H1 (cell line): Measurements from ENCODE around the gene SS18L1. TPM values are rescaled to one million over a fixed set of nuclear protein-coding genes. Genes with fewer than 3 reads are reported as not detected.

Experiments
- CTCF ChIA-PET: fragments of 300-600 bp; sonication (Branson Sonifier 250); formaldehyde crosslinking; loops from one replicate; lab custom pipeline; 2021; ENCODE audit not compliant: partially characterized antibody; lab: Charles Lee
- POLR2A ChIA-PET: fragments of 300-600 bp; sonication (Branson Sonifier 250); formaldehyde crosslinking; loops from one replicate; lab custom pipeline; 2021; ENCODE audit warnings: inconsistent platforms; ENCODE audit not compliant: partially characterized antibody; lab: Charles Lee
- DNase-seq, 2 experiments: peaks; one replicate each; pipeline versions ENCODE4 v3.0.0 to v3.0.0-alpha.2; 2010 to 2022; ENCODE audit warnings: low spot score in 2 of 2, low read depth in 1 of 2, mixed read lengths in 1 of 2
- FAIRE-seq: peaks from 2 replicates; lab custom pipeline; 2011; peaks lifted over from hg19 to GRCh38; lab: Jason Lieb, UNC
- H2AFZ ChIP-seq: 2 replicates; pipeline ENCODE4 v1.8.1; 2012; ENCODE audit warnings: low read length, inconsistent platforms
- H2AK5ac ChIP-seq: 2 replicates; pipeline ENCODE4 v1.6.1; 2013; ENCODE audit warnings: low read depth, low read length
- H2BK120ac ChIP-seq: replicated peaks from 2 replicates; pipeline ENCODE3; 2013; ENCODE audit warnings: low read depth, low read length, inconsistent platforms
- H2BK12ac ChIP-seq: 2 replicates; pipeline ENCODE4 v1.6.1; 2013; ENCODE audit warnings: low read depth, low read length
- H2BK15ac ChIP-seq: 2 replicates; pipeline ENCODE4 v1.6.1; 2013; ENCODE audit warnings: low read length
- H2BK20ac ChIP-seq: 2 replicates; pipeline ENCODE4 v1.6.1; 2013; ENCODE audit warnings: low read length
- H2BK5ac ChIP-seq: 2 replicates; pipeline ENCODE4 v1.6.1; 2013; ENCODE audit warnings: low read depth, low read length
- H3K14ac ChIP-seq: 2 replicates; pipeline ENCODE4 v1.6.1; 2013; ENCODE audit warnings: inconsistent platforms; ENCODE audit not compliant: insufficient read length
- H3K18ac ChIP-seq: 2 replicates; pipeline ENCODE4 v1.6.1; 2013; ENCODE audit warnings: low read length; ENCODE audit errors: extremely low read depth
- H3K23ac ChIP-seq: 2 replicates; pipeline ENCODE4 v1.6.1; 2013; ENCODE audit warnings: inconsistent platforms; ENCODE audit not compliant: insufficient read length
- H3K23me2 ChIP-seq: 2 replicates; pipeline ENCODE4 v1.6.1; 2013; ENCODE audit warnings: low read depth, low read length
- H3K27ac ChIP-seq: 2 replicates; pipeline ENCODE4 v1.6.1; 2011; ENCODE audit warnings: low read depth, low read length, inconsistent platforms
- H3K27me3 ChIP-seq, 4 experiments: replicated peaks in 1 of 4; 1 replicate in 1 of 4; 2 replicates in 3 of 4; pipeline versions ENCODE4 v1.6.1 to v1.8.1; 2011 to 2013; ENCODE audit warnings: low read length in 3 of 4, mild to moderate bottlenecking in 3 of 4, inconsistent platforms in 2 of 4, mixed read lengths in 2 of 4, moderate library complexity in 1 of 4; ENCODE audit not compliant: control insufficient read depth in 3 of 4, insufficient read depth in 3 of 4; ENCODE audit errors: extremely low read depth in 1 of 4
- H3K36me3 ChIP-seq, 4 experiments: 2 replicates each; pipeline versions ENCODE4 v1.6.1 to v1.8.1; 2011 to 2013; ENCODE audit warnings: mild to moderate bottlenecking in 4 of 4, low read length in 3 of 4, moderate library complexity in 2 of 4, control low read depth in 1 of 4, inconsistent platforms in 1 of 4; ENCODE audit not compliant: insufficient read depth in 4 of 4, control insufficient read depth in 2 of 4
- H3K4ac ChIP-seq: replicated peaks from 2 replicates; pipeline ENCODE3; 2013; ENCODE audit warnings: low read length, low read depth, mixed read lengths, inconsistent platforms; ENCODE audit not compliant: insufficient read length
- H3K4me1 ChIP-seq, 4 experiments: replicated peaks in 1 of 4; 1 replicate in 1 of 4; 2 replicates in 3 of 4; pipeline versions ENCODE4 v1.6.1 to v1.8.1; 2011 to 2013; ENCODE audit warnings: low read length in 3 of 4, inconsistent platforms in 2 of 4, mixed read lengths in 1 of 4; ENCODE audit not compliant: insufficient read depth in 4 of 4, control insufficient read depth in 3 of 4
- H3K4me2 ChIP-seq, 2 experiments: 2 replicates each; pipeline versions ENCODE4 v1.6.1 to v1.8.1; 2011 to 2013; ENCODE audit warnings: low read depth in 2 of 2, low read length in 2 of 2, control low read depth in 1 of 2, inconsistent platforms in 1 of 2, mild to moderate bottlenecking in 1 of 2; ENCODE audit not compliant: insufficient read depth in 1 of 2
- H3K4me3 ChIP-seq, 4 experiments: fragments of 200-600, 300-600 bp in 1 of 4; sonication (generic), shearing (Covaris generic), sonication (Bioruptor Twin) in 1 of 4; 2 replicates each; pipeline versions ENCODE4 v1.5.1 to v1.8.1; 2011 to 2016; ENCODE audit warnings: low read length in 4 of 4, low read depth in 3 of 4, control low read depth in 2 of 4, inconsistent platforms in 2 of 4, mild to moderate bottlenecking in 2 of 4, mixed read lengths in 1 of 4, moderate library complexity in 1 of 4; ENCODE audit not compliant: insufficient read depth in 2 of 4; ENCODE audit errors: extremely low read depth in 1 of 4
- H3K56ac ChIP-seq: replicated peaks from 2 replicates; pipeline ENCODE3; 2013; ENCODE audit warnings: low read depth, mild to moderate bottlenecking, mixed read lengths, low read length, inconsistent platforms; ENCODE audit not compliant: insufficient read length
- H3K79me1 ChIP-seq: 2 replicates; pipeline ENCODE4 v1.6.1; 2013; ENCODE audit warnings: low read depth, low read length, control low read depth
- H3K79me2 ChIP-seq, 2 experiments: 2 replicates each; pipeline versions ENCODE4 v1.6.1 to v1.8.1; 2012 to 2013; ENCODE audit warnings: low read length in 2 of 2, mild to moderate bottlenecking in 2 of 2, inconsistent platforms in 1 of 2; ENCODE audit not compliant: insufficient read depth in 2 of 2, control insufficient read depth in 1 of 2
- H3K9ac ChIP-seq, 4 experiments: replicated peaks in 1 of 4; 1 replicate in 1 of 4; 2 replicates in 3 of 4; pipeline versions ENCODE4 v1.6.1 to v1.8.1; 2011 to 2013; ENCODE audit warnings: low read depth in 3 of 4, low read length in 3 of 4, control low read depth in 2 of 4, mild to moderate bottlenecking in 2 of 4, moderate library complexity in 2 of 4, inconsistent platforms in 1 of 4; ENCODE audit errors: extremely low read depth in 1 of 4
- H3K9me3 ChIP-seq, 2 experiments: 2 replicates each; pipeline versions ENCODE4 v1.6.1 to v1.8.1; 2012 to 2013; ENCODE audit warnings: mild to moderate bottlenecking in 2 of 2, moderate library complexity in 2 of 2, control low read depth in 1 of 2, inconsistent platforms in 1 of 2, low read depth in 1 of 2, low read length in 1 of 2, mixed read lengths in 1 of 2; ENCODE audit not compliant: insufficient read depth in 2 of 2
- H4K20me1 ChIP-seq, 2 experiments: replicated peaks in 1 of 2; 2 replicates each; pipeline versions ENCODE3 to v1.8.1; 2011 to 2013; ENCODE audit warnings: inconsistent platforms in 2 of 2, low read length in 2 of 2, mild to moderate bottlenecking in 1 of 2; ENCODE audit not compliant: insufficient read depth in 2 of 2, control insufficient read depth in 1 of 2
- H4K5ac ChIP-seq: 2 replicates; pipeline ENCODE4 v1.6.1; 2013; ENCODE audit warnings: low read length, low read depth, mixed read lengths, inconsistent platforms; ENCODE audit not compliant: insufficient read length
- H4K8ac ChIP-seq: 2 replicates; pipeline ENCODE4 v1.8.0; 2013; ENCODE audit warnings: mild to moderate bottlenecking, moderate library complexity, low read length, inconsistent platforms; ENCODE audit not compliant: insufficient read depth; ENCODE audit errors: extremely low read depth
- H4K91ac ChIP-seq: replicated peaks from 2 replicates; pipeline ENCODE3; 2013; ENCODE audit warnings: low read length, mixed read lengths, inconsistent platforms; ENCODE audit not compliant: insufficient read length
- CEBPB ChIP-seq: IDR thresholded peaks from 2 replicates; pipeline ENCODE4 v1.6.1; 2012; ENCODE audit warnings: low read depth, low read length
- CHD2 ChIP-seq: IDR thresholded peaks from 2 replicates; pipeline ENCODE4 v1.6.1; 2012; ENCODE audit warnings: low read length, improper control_type of control experiment
- CREB1 ChIP-seq: IDR thresholded peaks from 2 replicates; pipeline ENCODE4 v1.6.1; 2012; ENCODE audit warnings: inconsistent platforms
- CTBP2 ChIP-seq: IDR thresholded peaks from 2 replicates; pipeline ENCODE4 v1.7.0; 2011; ENCODE audit warnings: borderline replicate concordance, mild to moderate bottlenecking, moderate library complexity, mixed read lengths, low read length; ENCODE audit not compliant: insufficient read depth, insufficient read length
- GTF2F1 ChIP-seq: IDR thresholded peaks from 2 replicates; pipeline ENCODE4 v1.6.1; 2012; ENCODE audit warnings: low read depth, low read length, improper control_type of control experiment, borderline replicate concordance
- HDAC6 ChIP-seq: IDR thresholded peaks from one replicate; pipeline ENCODE4 v1.7.1; 2012; ENCODE audit warnings: low read depth, mild to moderate bottlenecking, inconsistent platforms, low read length, moderate library complexity
- NANOG ChIP-seq: IDR thresholded peaks from 2 replicates; pipeline ENCODE4 v1.6.1; 2011; ENCODE audit warnings: low read length, low read depth, mild to moderate bottlenecking, inconsistent platforms; ENCODE audit not compliant: insufficient read depth, poor library complexity, severe bottlenecking
- NRF1 ChIP-seq: IDR thresholded peaks from 2 replicates; pipeline ENCODE4 v1.6.1; 2011; ENCODE audit warnings: mild to moderate bottlenecking, low read depth, low read length, improper control_type of control experiment
- PHF8 ChIP-seq: fragments of 200-600 bp; sonication (generic); conservative IDR thresholded peaks from 2 replicates; pipeline ENCODE4 v1.7.1; 2012; ENCODE audit warnings: low read depth, mild to moderate bottlenecking, inconsistent platforms, low read length, moderate library complexity
- POLR2A ChIP-seq, 2 experiments: IDR thresholded peaks; 1 replicate in 1 of 2; 2 replicates in 1 of 2; pipeline ENCODE4 v1.6.1; 2011; ENCODE audit warnings: low read depth in 2 of 2, low read length in 2 of 2, mild to moderate bottlenecking in 2 of 2; ENCODE audit errors: control extremely low read depth in 1 of 2
- TEAD4 ChIP-seq: IDR thresholded peaks from 2 replicates; pipeline ENCODE4 v1.6.1; 2012; ENCODE audit warnings: low read depth, low read length, inconsistent platforms, mixed read lengths
- YY1 ChIP-seq: IDR thresholded peaks from 2 replicates; pipeline ENCODE4 v1.6.1; 2011; ENCODE audit warnings: low read depth, mild to moderate bottlenecking, low read length
- ZNF274 ChIP-seq: IDR thresholded peaks from 2 replicates; pipeline ENCODE4 v1.7.0; 2012; ENCODE audit warnings: low read length, borderline replicate concordance; ENCODE audit errors: extremely low read depth
- WGBS, 2 experiments: shearing (Covaris generic) in 1 of 2; methylation state at CpG; one replicate each; pipeline versions ENCODE4 v1.1.6 to v1.1.7; 2013 to 2015; ENCODE audit warnings: low lambda C conversion rate in 2 of 2, mixed read lengths in 2 of 2, inconsistent platforms in 1 of 2, low coverage in 1 of 2, missing lambda C conversion rate in 1 of 2; ENCODE audit not compliant: insufficient replicate concordance in 2 of 2, insufficient coverage in 1 of 2, insufficient read length in 1 of 2; ENCODE audit errors: extremely low coverage in 1 of 2, missing lambda C conversion rate in 1 of 2; 5-methylcytosine and 5-hydroxymethylcytosine counted together
- polyA plus RNA-seq, 7 experiments: library from polyadenylated mRNA; depleted of rRNA in 3 of 7; stranded (reverse) in 5 of 7; unstranded in 2 of 7; fragments of >200 nt in 5 of 7; fragments of 200-250 nt in 2 of 7; gene quantifications; 1 replicate in 5 of 7; 2 replicates in 1 of 7; 4 replicates in 1 of 7; pipeline versions ENCODE4 v1.2.1 to v1.2.3, GENCODE V29; 2011 to 2013; ENCODE audit warnings: missing spikeins in 2 of 7, mixed read lengths in 2 of 7
- total RNA-seq: library from RNA; stranded (reverse); fragmentation: NEBNext Ultra II Directional; extraction: Animal tissue kit (Norgen Biotek cat#: 25700); gene quantifications from 2 replicates; pipeline ENCODE4 v1.2.1, GENCODE V29; 2021

SS18L1 gene
- total and polyA plus RNA-seq, 2 of the 8 experiments (the other 6 are each of a cell fraction or from before 2014, with no cell fraction given), result 28.4 to 29.7 TPM

- no peak overlapping the region for H3K27ac ChIP-seq
- H3K56ac ChIP-seq, result no peak overlapping the region
- no peak overlapping the region for H4K91ac ChIP-seq
- H4K20me1 ChIP-seq, result peaks cover 4 to 27% of the 10 kb centered on the region in 2 experiments
- no peaks in the 10 kb centered on the region for H3K79me2 ChIP-seq
- DNase-seq (no peak), FAIRE-seq (no peak)
- H3K23ac ChIP-seq, result no peak overlapping the region
- H3K4me2 ChIP-seq, result no peak overlapping the region
- no peak overlapping the region for H2BK15ac ChIP-seq
- H2BK120ac ChIP-seq, result no peak overlapping the region
- WGBS, 2 experiments, result 95% methylated on average over 41 of the region's 41 CpGs; no CpG with 5 or more reads in 1 of the 2 experiments
- peaks cover 11 to 55% (median 32%) of the 10 kb centered on the region in 4 experiments for H3K36me3 ChIP-seq
- peak overlapping the region; percentile 62; the same call in 1 of the 2 replicates for H4K8ac ChIP-seq
- POLR2A ChIA-PET, result interaction anchor here (0.9 to 1.6 kb wide), 2 partner anchors 9 to 15 kb away, joined by 5 to 7 read pairs; no protein-coding TSS in a partner anchor
- H3K9me3 ChIP-seq, result no peaks in the 10 kb centered on the region
- H3K27me3 ChIP-seq, result no peaks in the 10 kb centered on the region
- H3K4ac ChIP-seq, result no peak overlapping the region
- H4K5ac ChIP-seq, result no peak overlapping the region
- no peak overlapping the region for H2AK5ac ChIP-seq
- no peak overlapping the region for H3K4me3 ChIP-seq
- CTCF ChIA-PET, result interaction anchor here (0.9 to 2.1 kb wide), 4 partner anchors 8 to 29 kb away, joined by 3 to 6 read pairs (median 4); no protein-coding TSS in a partner anchor
- no peak overlapping the region for H2BK20ac ChIP-seq
- no peak overlapping the region for H3K9ac ChIP-seq
- no peak overlapping the region; the same call in 1 of the 2 replicates for H2BK5ac ChIP-seq
- H3K79me1 ChIP-seq, result no peaks in the 10 kb centered on the region
- no peak overlapping the region for H2BK12ac ChIP-seq
- H2AFZ ChIP-seq, result no peak overlapping the region
- no peak overlapping the region for H3K18ac ChIP-seq
- H3K4me1 ChIP-seq, result no peaks in the 10 kb centered on the region
- H3K23me2 ChIP-seq, result no peaks in the 10 kb centered on the region
- H3K14ac ChIP-seq, result no peak overlapping the region
- TF ChIP-seq CEBPB, result no peak
- no peak for TF ChIP-seq CHD2
- no peak for TF ChIP-seq PHF8
- no peak for TF ChIP-seq NANOG
- TF ChIP-seq GTF2F1, result no peak
- no peak for TF ChIP-seq POLR2A (IDR thresholded peaks at IDR 0.05; ENCODE audit: control extremely low read depth in 1 of 2, low read depth in 2 of 2, low read length in 2 of 2)
- no peak for TF ChIP-seq TEAD4
- no peak for TF ChIP-seq ZNF274
- no peak for TF ChIP-seq YY1
- TF ChIP-seq HDAC6, result no peak
- TF ChIP-seq CTBP2, result no peak
- TF ChIP-seq NRF1, result no peak
- TF ChIP-seq CREB1, result no peak
Observed at GRCh38 chr20:62164879-62165761, 21.6 kb downstream of the SS18L1 start.
